ENCODE data around the gene SMG5. TPM values are rescaled to one million over a fixed set of nuclear protein-coding genes. Genes with fewer than 3 reads are reported as not detected.

Gene SMG5
- polyA plus RNA-seq, 1 donor from 2014 or later: 57.3 TPM

GRCh38 chr1:156232201-156232894 is 50.3 kb downstream of the SMG5 start:
- Histone ChIP-seq H3F3A (ENCODE audit: insufficient read depth, low read length, poor library complexity, severe bottlenecking) (no peaks in the 10 kb centered on the region), H3K9ac (ENCODE audit: low read length) (no peak overlapping the region), H3K79me2 (replicated peaks; ENCODE audit: insufficient read depth, low read length) (no peaks in the 10 kb centered on the region), H4K20me1 (ENCODE audit: insufficient read depth) (no peaks in the 10 kb centered on the region), H3K9me2 (ENCODE audit: insufficient read depth, low read length) (no peaks in the 10 kb centered on the region), H3K27me3 (ENCODE audit: insufficient read depth, low read depth, low read length) (no peaks in the 10 kb centered on the region), H2AFZ (ENCODE audit: low read depth, low read length) (no peak overlapping the region), H3K27ac (ENCODE audit: low read length) (no peak overlapping the region), H3K9me3 (ENCODE audit: low read length) (no peaks in the 10 kb centered on the region), H3K4me3 (ENCODE audit: low read length) (no peak overlapping the region), H3K36me3 (ENCODE audit: insufficient read depth, low read length) (no peaks in the 10 kb centered on the region), H3K4me2 (ENCODE audit: low read length) (no peak overlapping the region)
- TF ChIP-seq EP300 (conservative IDR thresholded peaks at IDR 0.05; ENCODE audit: poor library complexity, severe bottlenecking) (peak; percentile 22), MXI1 (conservative IDR thresholded peaks at IDR 0.05; ENCODE audit: poor library complexity, severe bottlenecking) (no peak)

- Histone ChIP-seq H3K9me2 (ENCODE audit: insufficient read depth, low read length) (no peaks in the 10 kb centered on the region), H3K9ac (ENCODE audit: low read length) (no peak overlapping the region), H2AFZ (ENCODE audit: low read depth, low read length) (no peak overlapping the region), H3K27me3 (ENCODE audit: insufficient read depth, low read depth, low read length) (no peaks in the 10 kb centered on the region), H3K27ac (ENCODE audit: low read length) (no peak overlapping the region), H3K4me3 (ENCODE audit: low read length) (no peak overlapping the region), H3K9me3 (ENCODE audit: low read length) (no peaks in the 10 kb centered on the region), H3F3A (ENCODE audit: insufficient read depth, low read length, poor library complexity, severe bottlenecking) (no peaks in the 10 kb centered on the region), H4K20me1 (ENCODE audit: insufficient read depth) (no peaks in the 10 kb centered on the region), H3K79me2 (replicated peaks; ENCODE audit: insufficient read depth, low read length) (no peaks in the 10 kb centered on the region), H3K36me3 (ENCODE audit: insufficient read depth, low read length) (no peaks in the 10 kb centered on the region), H3K4me2 (ENCODE audit: low read length) (no peak overlapping the region)
- TF ChIP-seq EP300 (conservative IDR thresholded peaks at IDR 0.05; ENCODE audit: poor library complexity, severe bottlenecking) (no peak), POLR2AphosphoS5 (IDR thresholded peaks at IDR 0.05) (no peak), CTCF (IDR thresholded peaks at IDR 0.05; ENCODE audit: poor library complexity, severe bottlenecking) (no peak), REST (IDR thresholded peaks at IDR 0.05; ENCODE audit: borderline replicate concordance) (no peak), RAD21 (conservative IDR thresholded peaks at IDR 0.05) (no peak)
Measured at GRCh38 chr1:156230473-156230837, 52.2 kb downstream of the SMG5 start.

GRCh38 chr1:156229809-156230472 is 52.7 kb downstream of the SMG5 start:
- Histone ChIP-seq H3K36me3 (ENCODE audit: insufficient read depth, low read length) (no peaks in the 10 kb centered on the region), H3K9me2 (ENCODE audit: insufficient read depth, low read length) (no peaks in the 10 kb centered on the region), H3K9ac (ENCODE audit: low read length) (no peak overlapping the region), H3K4me3 (ENCODE audit: low read length) (no peak overlapping the region), H3K27me3 (ENCODE audit: insufficient read depth, low read depth, low read length) (no peaks in the 10 kb centered on the region), H3K27ac (ENCODE audit: low read length) (no peak overlapping the region), H4K20me1 (ENCODE audit: insufficient read depth) (no peaks in the 10 kb centered on the region), H3K9me3 (ENCODE audit: low read length) (no peaks in the 10 kb centered on the region), H3F3A (ENCODE audit: insufficient read depth, low read length, poor library complexity, severe bottlenecking) (no peaks in the 10 kb centered on the region), H3K79me2 (replicated peaks; ENCODE audit: insufficient read depth, low read length) (no peaks in the 10 kb centered on the region), H2AFZ (ENCODE audit: low read depth, low read length) (no peak overlapping the region), H3K4me2 (ENCODE audit: low read length) (no peak overlapping the region)
- TF ChIP-seq TAF1 (IDR thresholded peaks at IDR 0.05; ENCODE audit: low read depth) (no peak), REST (IDR thresholded peaks at IDR 0.05; ENCODE audit: borderline replicate concordance) (no peak), RAD21 (conservative IDR thresholded peaks at IDR 0.05) (no peak), EP300 (conservative IDR thresholded peaks at IDR 0.05; ENCODE audit: poor library complexity, severe bottlenecking) (no peak), POLR2AphosphoS5 (IDR thresholded peaks at IDR 0.05) (no peak), EZH2 (IDR thresholded peaks at IDR 0.05; ENCODE audit: borderline replicate concordance, insufficient read depth, low read length, poor library complexity, severe bottlenecking) (no peak), SMC3 (conservative IDR thresholded peaks at IDR 0.05; ENCODE audit: poor library complexity) (no peak), CTCF (IDR thresholded peaks at IDR 0.05; ENCODE audit: poor library complexity, severe bottlenecking) (no peak)

Data from neural cell (in vitro differentiated cells).